ENCODE data around the gene SMARCAD1.
"Not testable (repeated sequence)": the region's sequence is repeated elsewhere in the genome, so short reads cannot be mapped to it uniquely, and the experiment has no call there.

Gene SMARCAD1

GRCh38 chr4:94304365-94304971 lies 96.8 kb downstream of the SMARCAD1 start:
- peak; percentile 44 for DNase-seq

DNA sequence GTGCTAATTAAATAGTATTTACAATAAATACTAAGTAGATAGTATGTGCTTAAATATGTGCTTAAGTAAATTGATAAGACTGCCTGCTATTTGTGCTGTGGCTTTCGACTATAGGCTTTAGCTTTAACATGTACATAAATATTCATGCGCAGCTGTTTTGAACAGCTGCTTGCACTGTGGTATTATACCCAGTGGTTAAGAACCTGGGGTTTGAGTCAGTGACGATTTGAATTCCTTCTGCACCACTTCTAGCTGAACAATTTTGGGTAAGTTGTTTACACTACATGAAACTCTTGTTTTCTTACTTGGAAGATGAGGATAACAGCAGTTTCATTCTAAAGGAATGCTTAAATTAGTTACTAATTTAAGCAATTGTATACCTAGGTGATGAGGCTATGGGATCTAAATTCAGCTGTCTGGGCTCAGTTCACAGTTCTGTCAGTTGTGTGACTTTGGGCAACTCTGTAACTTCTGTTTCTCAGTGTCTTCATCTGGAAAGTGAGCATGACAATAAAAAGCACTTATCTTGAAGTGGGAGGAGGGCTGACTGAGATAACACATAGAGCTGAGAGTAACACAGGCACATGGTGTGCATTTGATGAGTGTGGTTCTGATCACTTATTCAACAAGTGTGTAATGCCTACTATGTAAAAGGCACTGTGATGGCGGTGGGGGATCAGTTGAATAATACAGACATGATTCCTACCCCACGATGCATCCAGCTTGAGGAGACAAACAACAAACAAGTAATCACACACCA lies 98.0 kb downstream of the SMARCAD1 start:
- DNase-seq: peak; percentile 47

DNA sequence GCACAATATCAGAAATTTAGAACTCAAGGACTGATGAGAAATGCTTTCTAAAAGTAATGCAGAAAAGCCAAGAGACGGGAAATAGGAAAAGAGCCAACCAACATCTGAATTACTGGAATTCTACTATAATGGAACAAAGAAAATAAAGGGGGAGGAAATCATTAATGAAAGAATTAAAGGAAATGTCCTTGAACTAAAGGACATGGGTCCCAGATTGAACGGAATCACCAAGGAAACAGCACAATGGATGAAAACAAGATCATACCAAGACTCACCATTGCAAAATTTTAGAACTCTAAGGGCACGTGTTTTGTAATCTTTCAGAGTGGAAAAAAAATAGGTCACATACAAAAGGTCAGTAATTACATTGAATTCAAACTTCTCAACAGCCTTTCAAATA lies 99.0 kb downstream of the SMARCAD1 start:
- no peak for DNase-seq

DNA sequence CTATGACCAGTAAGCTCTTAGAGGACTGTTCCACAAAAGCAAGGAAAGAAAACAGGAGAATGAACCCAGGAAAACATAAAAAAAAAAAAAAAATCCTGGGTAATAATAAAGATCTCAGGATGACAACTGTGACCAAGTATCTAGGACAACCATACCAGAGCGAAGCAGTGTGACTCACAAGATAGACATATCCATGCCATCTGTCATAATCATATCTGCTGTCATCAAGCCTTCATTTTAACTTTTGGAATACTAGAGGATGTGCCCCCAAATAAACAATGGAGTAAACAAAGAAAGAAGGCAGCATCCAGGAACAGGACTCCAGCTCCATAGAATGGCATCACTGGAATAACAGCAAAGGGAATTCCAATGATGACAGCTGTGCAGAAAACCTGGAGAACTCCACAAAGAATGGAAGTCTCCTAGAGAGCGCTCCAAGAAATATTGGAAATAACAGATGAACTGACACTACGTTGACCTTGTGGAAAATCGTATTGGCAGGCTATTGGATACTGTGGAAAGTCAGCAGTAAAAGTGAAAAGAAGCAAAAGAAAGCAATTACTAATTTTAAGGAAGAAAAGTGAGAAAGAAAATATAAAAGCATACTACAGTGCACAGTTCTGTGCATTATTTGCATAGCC lies 99.7 kb downstream of the SMARCAD1 start:
- DNase-seq: no peak

- DNase-seq: not testable (repeated sequence)
Observed at GRCh38 chr4:94319927-94320326, 112.3 kb downstream of the SMARCAD1 start.

DNA sequence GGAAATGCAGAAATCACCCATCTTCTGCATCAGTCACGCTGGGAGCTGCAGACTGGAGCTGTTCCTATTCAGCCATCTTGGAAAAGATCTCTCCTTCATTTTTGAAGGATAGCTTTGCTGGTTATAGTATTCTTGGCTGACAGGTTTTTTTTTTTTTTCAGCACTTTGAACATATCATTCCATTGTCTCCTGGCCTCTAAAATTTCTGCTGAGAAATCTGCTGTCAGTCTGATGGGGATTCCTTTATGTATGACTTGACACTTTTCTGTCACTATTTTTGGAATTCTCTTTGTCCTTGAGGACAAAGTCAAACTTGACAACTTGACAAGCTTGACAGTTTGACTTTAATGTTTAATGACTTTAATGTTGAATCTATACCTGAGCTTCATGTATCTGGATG lies 118.2 kb downstream of the SMARCAD1 start:
- no peak for DNase-seq

- DNase-seq: no peak
Observed at GRCh38 chr4:94329933-94330332, 122.3 kb downstream of the SMARCAD1 start.

GRCh38 chr4:94332983-94333590 lies 125.4 kb downstream of the SMARCAD1 start:
- no peak for DNase-seq

- no peak for DNase-seq
Observed at GRCh38 chr4:94333866-94334265, 126.2 kb downstream of the SMARCAD1 start.

DNA sequence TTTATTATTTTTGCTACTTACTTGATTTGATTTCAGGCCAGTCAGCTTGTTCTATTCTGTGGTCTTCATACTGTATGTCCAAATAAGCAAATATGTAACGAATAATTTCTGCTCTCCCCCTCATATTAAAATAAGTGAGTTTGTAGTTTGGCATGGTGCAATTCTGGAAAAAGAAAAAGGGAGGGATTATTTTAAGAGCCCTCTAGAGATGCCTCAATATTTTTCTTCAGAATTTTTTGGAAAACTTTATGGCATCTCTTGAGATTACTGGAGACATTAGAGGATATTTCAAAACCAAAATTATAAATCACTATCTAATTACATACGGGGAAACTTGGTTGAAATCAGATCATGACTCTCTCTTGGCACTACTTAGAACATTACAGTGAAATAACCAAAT lies 126.8 kb downstream of the SMARCAD1 start:
- DNase-seq: no peak

DNA sequence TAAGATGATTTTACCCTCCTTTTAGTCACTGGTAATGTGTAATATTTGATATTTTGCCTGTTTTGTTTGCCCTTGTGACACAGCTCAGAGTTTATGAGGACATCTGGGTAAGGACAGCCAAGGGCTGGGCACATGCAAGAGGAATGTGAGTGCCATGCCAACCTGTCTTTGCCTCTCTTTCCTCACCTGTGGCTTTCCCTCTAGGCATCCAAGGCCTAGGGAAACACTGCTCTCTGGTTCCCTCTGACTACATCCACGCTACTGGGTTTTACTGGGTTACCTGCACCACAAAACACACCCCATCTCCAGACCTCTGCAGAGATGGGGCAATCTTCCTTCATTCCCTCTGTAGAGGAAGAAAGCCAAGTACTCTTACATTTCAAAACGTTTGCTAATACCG lies 127.3 kb downstream of the SMARCAD1 start:
- DNase-seq: no peak

GRCh38 chr4:94336303-94336702 lies 128.6 kb downstream of the SMARCAD1 start:
- no peak for DNase-seq

- not testable (repeated sequence) for DNase-seq
Observed at GRCh38 chr4:94336791-94337190, 129.1 kb downstream of the SMARCAD1 start.

- DNase-seq: no peak
Observed at GRCh38 chr4:94338681-94339351, 131.2 kb downstream of the SMARCAD1 start.

DNA sequence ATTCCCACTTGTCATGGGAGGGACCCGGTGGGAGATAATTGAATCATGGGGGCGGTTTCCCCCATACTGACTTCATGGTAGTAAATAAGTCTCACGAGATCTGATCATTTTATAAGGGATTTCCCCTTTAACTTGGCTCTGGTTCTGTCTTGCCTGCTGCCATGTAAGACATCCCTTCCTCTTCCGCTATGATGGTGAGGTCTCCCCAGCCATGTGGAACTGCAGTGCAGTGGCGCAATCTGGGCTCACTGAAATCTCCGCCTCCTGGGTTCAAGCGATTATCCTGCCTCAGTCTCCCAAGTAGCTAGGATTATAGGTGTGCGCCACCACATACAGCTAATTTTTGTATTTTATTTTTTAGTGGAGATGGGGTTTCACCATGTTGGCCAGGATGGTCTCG lies 132.1 kb downstream of the SMARCAD1 start:
- DNase-seq: no peak
